Gastrocnemius medialis (tissue), 4 donors: ENCODE results near the gene GSX2. TPM values are rescaled to one million over a fixed set of nuclear protein-coding genes. Genes with fewer than 3 reads are reported as not detected.
"Not testable (repeated sequence)": the region's sequence is repeated elsewhere in the genome, so short reads cannot be mapped to it uniquely, and the experiment has no call there.

Experiments used
- ATAC-seq, 2 donors: fragments of 150-250 bp; one replicate each; pipeline ENCODE4 v1.9.1; 2016
- DNase-seq, 2 donors: peaks; one replicate each; pipeline ENCODE4 v3.0.0-alpha.2; 2019
- H3K27ac ChIP-seq, 4 donors: fragments of 200-600 bp; sonication (generic); 1 replicate in 1 of 4; 2 replicates in 3 of 4; pipeline ENCODE4 v1.5.1; 2016 to 2018; ENCODE audit warnings: mild to moderate bottlenecking in 2 of 4, moderate library complexity in 1 of 4
- H3K27me3 ChIP-seq, 3 donors: fragments of 200-600 bp; sonication (generic) in 2 of 3; 1 replicate in 1 of 3; 2 replicates in 2 of 3; pipeline versions ENCODE4 v1.5.1 to v1.6.0; 2016 to 2019; ENCODE audit warnings: mild to moderate bottlenecking in 1 of 3, moderate library complexity in 1 of 3
- H3K36me3 ChIP-seq, 2 donors: fragments of 200-600 bp; sonication (generic) in 1 of 2; one replicate each; pipeline ENCODE4 v1.5.1; 2017 to 2018
- H3K4me1 ChIP-seq, 2 donors: fragments of 200-600 bp; sonication (generic) in 1 of 2; one replicate each; pipeline ENCODE4 v1.5.1; 2016 to 2017; ENCODE audit warnings: mild to moderate bottlenecking in 2 of 2
- H3K4me3 ChIP-seq, 4 donors: fragments of 200-600 bp; sonication (generic) in 3 of 4; 1 replicate in 1 of 4; 2 replicates in 3 of 4; pipeline ENCODE4 v1.5.1; 2016 to 2019; ENCODE audit warnings: mild to moderate bottlenecking in 2 of 4
- H3K9me3 ChIP-seq, 3 donors: fragments of 200-600 bp; sonication (generic) in 2 of 3; 1 replicate in 1 of 3; 2 replicates in 2 of 3; pipeline ENCODE4 v1.5.1; 2016 to 2019
- POLR2A ChIP-seq, 2 donors: fragments of 450-650 bp; IDR thresholded peaks; one replicate each; pipeline ENCODE4 v1.6.1; 2017; ENCODE audit warnings: antibody characterized with exemption in 2 of 2, mild to moderate bottlenecking in 2 of 2, moderate library complexity in 2 of 2
- in situ Hi-C, 4 donors: fragments of 200-750 bp; cut with MboI; loops; one replicate each; pipeline versions ENCODE4 v1.15.0 to v1.8.0; 2017; ENCODE audit warnings: low sequenced_read_pairs in 4 of 4
- intact Hi-C: fragments of 100-400 bp; cut with DNase I; formaldehyde crosslinking; loops from one replicate; pipeline ENCODE4 v1.15.1; 2023; ENCODE audit warnings: low total_unique reads
- total RNA-seq, 4 donors: library from RNA; depleted of rRNA; stranded (reverse); fragments of >200 nt; gene quantifications; one replicate each; pipeline versions ENCODE4 v1.1.0 to v1.2.3, GENCODE V29; 2016
- TF ChIP-seq, protein P1 (sequence below), 5 experiments: fragments of 450-650 bp in 3 of 5; fragments of 200-600 bp in 2 of 5; sonication (generic) in 2 of 5; IDR thresholded peaks in 4 of 5; conservative IDR thresholded peaks in 1 of 5; 1 replicate in 4 of 5; 2 replicates in 1 of 5; pipeline ENCODE4 v1.5.1; 2016 to 2019; ENCODE audit warnings: antibody characterized with exemption in 5 of 5, mild to moderate bottlenecking in 3 of 5, moderate library complexity in 3 of 5

Gene GSX2
- total RNA-seq: not detected

DNA sequence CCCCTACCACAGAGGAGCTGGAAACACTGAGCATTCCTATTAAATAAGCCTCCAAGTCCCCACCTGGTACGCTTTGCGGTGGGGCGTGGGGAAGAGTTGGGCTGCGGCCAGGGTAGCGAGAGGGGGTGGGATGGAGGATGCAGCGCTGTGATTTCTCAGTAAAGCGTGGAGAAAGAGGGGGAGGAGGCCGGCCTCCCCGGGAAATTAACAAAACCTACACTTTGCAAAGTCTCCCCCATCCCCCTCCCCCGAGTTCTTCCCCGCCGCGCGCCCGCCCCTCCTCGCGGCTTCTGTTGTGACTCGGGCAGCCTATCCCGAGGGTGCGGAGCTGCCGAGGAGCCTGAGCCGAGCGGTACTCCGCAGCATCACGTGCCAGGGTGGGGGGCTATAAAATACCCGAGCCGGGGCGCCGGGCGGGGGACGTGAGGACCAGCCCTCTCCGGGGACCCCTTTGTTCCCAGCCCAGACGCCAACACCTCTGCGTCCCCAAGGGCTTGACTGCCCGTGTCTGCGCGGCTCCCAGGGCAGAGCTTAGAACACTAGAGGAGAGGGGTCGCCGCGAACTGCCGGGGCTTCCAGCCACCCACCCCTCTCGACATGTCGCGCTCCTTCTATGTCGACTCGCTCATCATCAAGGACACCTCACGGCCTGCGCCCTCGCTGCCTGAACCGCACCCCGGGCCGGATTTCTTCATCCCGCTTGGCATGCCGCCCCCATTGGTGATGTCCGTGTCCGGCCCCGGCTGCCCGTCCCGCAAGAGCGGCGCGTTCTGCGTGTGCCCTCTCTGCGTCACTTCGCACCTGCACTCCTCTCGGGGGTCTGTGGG is at the start of gene GSX2:
GSX2 (plus strand) TSS at position 416 of the 827 bp plus-strand sequence; CDS start at position 598, 182 bp downstream.
- ATAC-seq (no peak), DNase-seq (peak in 1 of 2 donors; percentile 26)
- H3K4me1 ChIP-seq: peaks cover 27 to 29% of the 10 kb centered on the region in 2 donors
- H3K36me3 ChIP-seq: no peaks in the 10 kb centered on the region
- peaks cover 72 to 89% (median 87%) of the 10 kb centered on the region in 3 donors for H3K27me3 ChIP-seq
- peak within 1 kb of the TSS; percentile 34 to 59 (median 44) for H3K4me3 ChIP-seq
- intact Hi-C loops: loop anchor here (10.0 kb wide), 1 partner anchor 115 kb away; no protein-coding TSS in a partner anchor
- no peaks in the 10 kb centered on the region for H3K9me3 ChIP-seq
- in situ Hi-C loops: no loop called here
- no peak within 1 kb of the TSS for H3K27ac ChIP-seq
- TF ChIP-seq POLR2A (IDR thresholded peaks at IDR 0.05): no peak
- TF ChIP-seq, protein P1, sequence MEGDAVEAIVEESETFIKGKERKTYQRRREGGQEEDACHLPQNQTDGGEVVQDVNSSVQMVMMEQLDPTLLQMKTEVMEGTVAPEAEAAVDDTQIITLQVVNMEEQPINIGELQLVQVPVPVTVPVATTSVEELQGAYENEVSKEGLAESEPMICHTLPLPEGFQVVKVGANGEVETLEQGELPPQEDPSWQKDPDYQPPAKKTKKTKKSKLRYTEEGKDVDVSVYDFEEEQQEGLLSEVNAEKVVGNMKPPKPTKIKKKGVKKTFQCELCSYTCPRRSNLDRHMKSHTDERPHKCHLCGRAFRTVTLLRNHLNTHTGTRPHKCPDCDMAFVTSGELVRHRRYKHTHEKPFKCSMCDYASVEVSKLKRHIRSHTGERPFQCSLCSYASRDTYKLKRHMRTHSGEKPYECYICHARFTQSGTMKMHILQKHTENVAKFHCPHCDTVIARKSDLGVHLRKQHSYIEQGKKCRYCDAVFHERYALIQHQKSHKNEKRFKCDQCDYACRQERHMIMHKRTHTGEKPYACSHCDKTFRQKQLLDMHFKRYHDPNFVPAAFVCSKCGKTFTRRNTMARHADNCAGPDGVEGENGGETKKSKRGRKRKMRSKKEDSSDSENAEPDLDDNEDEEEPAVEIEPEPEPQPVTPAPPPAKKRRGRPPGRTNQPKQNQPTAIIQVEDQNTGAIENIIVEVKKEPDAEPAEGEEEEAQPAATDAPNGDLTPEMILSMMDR (IDR thresholded peaks at IDR 0.05 in 4 of 5, conservative IDR thresholded peaks at IDR 0.05 in 1 of 5): no peak

DNA sequence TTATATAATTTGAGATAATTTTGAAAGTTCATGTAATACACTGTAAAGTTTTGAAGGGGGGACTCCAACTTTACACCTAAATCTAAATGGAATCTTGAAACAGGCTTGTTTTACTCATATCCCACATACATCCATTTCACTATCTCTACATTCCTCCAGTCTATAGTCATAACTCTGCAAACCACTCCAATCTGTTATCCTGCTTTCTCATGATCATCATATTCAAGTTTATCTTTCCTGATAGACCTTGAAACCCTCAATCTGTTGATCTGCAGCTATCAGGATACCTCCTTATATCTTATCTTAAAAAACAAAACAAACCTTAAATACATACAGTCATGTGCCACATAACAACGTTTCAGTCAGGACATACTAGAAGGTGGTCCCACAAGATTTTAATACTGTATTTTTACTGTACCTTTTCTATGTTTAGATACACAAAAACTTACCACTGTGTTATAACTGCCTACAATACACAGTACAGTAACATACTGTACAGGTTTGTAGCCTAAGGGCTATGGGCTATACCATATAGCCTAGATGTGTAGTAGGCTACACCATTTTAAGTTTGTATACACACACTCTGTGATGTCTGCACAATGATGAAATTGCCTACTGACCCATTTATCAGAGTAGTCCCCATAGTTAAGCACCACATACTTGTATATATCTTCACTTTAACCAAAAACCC is 49.6 kb upstream of the GSX2 start:
- TF ChIP-seq, protein P1 (IDR thresholded peaks at IDR 0.05 in 4 of 5, conservative IDR thresholded peaks at IDR 0.05 in 1 of 5): no peak
- no peak for TF ChIP-seq POLR2A (IDR thresholded peaks at IDR 0.05)
- peaks cover 21 to 32% of the 10 kb centered on the region in 2 donors for H3K4me1 ChIP-seq
- intact Hi-C loops: no loop called here

DNA sequence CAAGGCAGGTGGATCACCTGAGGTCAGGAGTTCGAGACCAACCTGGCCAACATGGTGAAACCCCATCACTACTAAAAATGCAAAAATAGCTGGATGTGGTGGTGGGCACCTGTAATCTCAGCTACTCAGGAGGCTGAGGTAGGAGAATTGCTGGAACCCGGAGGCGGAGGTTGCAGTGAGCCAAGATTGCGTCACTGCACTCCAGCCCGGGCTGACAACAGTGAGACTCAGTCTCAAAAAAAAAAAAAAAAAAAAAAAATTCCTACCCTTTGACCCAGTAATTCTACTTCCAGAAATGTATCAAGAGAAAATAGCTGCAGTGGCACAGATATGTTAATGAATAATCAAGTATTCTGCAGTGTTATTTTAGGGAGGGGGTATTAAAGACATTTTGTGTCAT is 46.6 kb upstream of the GSX2 start:
- intact Hi-C loops: not testable (repeated sequence)

More for the DNA sequence above, 49.6 kb upstream of the GSX2 start:
- ATAC-seq (no peak), DNase-seq (no peak)
- Histone ChIP-seq H3K36me3 (peaks cover 0 to 9% of the 10 kb centered on the region in 2 donors), H3K9me3 (no peaks in the 10 kb centered on the region), H3K27me3 (no peaks in the 10 kb centered on the region), H3K27ac (no peak overlapping the region), H3K4me3 (no peak overlapping the region)
- in situ Hi-C loops: no loop called here

DNA sequence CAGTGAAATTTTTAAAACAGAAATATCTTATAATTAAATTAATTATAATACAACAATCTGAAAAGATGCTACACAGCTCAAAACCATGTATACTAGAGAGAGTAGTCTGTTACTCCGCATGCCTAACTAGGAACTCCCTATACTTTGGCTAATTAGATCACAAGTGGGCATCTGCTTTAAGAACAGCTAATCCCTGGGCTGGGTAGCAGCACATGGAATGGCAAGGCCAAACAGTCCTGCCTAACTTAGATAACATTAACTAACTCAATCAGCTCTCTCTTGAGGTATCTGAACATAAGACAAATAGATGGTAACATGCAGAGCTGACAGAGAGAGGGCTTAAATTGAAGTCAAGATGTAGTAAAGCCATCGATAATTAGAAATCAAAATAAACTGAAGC is 45.5 kb upstream of the GSX2 start:
- peaks cover 45 to 47% of the 10 kb centered on the region in 2 donors for H3K4me1 ChIP-seq
- intact Hi-C loops (no loop called here), in situ Hi-C loops (no loop called here)
- ATAC-seq (no peak), DNase-seq (no peak)
- no peaks in the 10 kb centered on the region for H3K9me3 ChIP-seq
- TF ChIP-seq POLR2A (IDR thresholded peaks at IDR 0.05): no peak
- TF ChIP-seq, protein P1 (IDR thresholded peaks at IDR 0.05 in 4 of 5, conservative IDR thresholded peaks at IDR 0.05 in 1 of 5): no peak
- no peaks in the 10 kb centered on the region for H3K27me3 ChIP-seq
- H3K4me3 ChIP-seq: no peak overlapping the region
- no peaks in the 10 kb centered on the region for H3K36me3 ChIP-seq
- H3K27ac ChIP-seq: no peak overlapping the region

More for the DNA sequence above, 46.6 kb upstream of the GSX2 start:
- in situ Hi-C loops, H3K27me3 ChIP-seq, H3K36me3 ChIP-seq, H3K4me3 ChIP-seq, ATAC-seq, H3K9me3 ChIP-seq, H3K27ac ChIP-seq, DNase-seq: not testable (repeated sequence)
- peaks cover 43 to 53% of the 10 kb centered on the region in 2 donors for H3K4me1 ChIP-seq

DNA sequence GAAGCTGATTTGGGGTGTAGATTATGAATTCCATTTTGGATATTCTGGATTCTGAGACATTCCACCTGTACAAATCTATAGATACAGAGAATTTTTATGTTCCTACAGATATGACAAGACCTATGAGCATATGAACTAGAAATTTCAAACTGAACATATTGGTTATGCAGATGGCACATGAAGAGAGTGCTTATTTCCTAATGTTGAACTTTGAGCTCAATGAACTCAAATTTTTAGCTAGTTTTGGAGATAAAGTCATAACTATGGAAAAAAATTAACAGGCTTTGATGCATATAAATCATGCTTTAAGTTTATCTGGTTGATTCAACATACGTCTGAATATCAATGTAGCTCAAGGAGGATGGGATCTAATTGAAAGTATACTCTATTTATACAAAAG is 44.5 kb upstream of the GSX2 start:
- in situ Hi-C loops: no loop called here
- Histone ChIP-seq H3K4me1 (peaks cover 46 to 50% of the 10 kb centered on the region in 2 donors), H3K9me3 (no peaks in the 10 kb centered on the region), H3K4me3 (no peak overlapping the region), H3K27me3 (no peaks in the 10 kb centered on the region), H3K36me3 (no peaks in the 10 kb centered on the region), H3K27ac (no peak overlapping the region)
- DNase-seq (no peak), ATAC-seq (no peak)
- no peak for TF ChIP-seq POLR2A (IDR thresholded peaks at IDR 0.05)
- intact Hi-C loops: no loop called here
